NB4 (cell line): ENCODE measurements around the gene PTN.

ENCODE experiments used
- DNase-seq: peaks from one replicate; pipeline ENCODE4 v3.0.0; 2010; ENCODE audit warnings: low read depth
- H3K4me3 ChIP-seq: one replicate; pipeline ENCODE4 v1.5.1; 2011; ENCODE audit warnings: mild to moderate bottlenecking, low read depth, low read length, moderate library complexity
- CTCF ChIP-seq: IDR thresholded peaks from one replicate; pipeline ENCODE4 v1.5.1; 2012; ENCODE audit warnings: low read depth, low read length
- MAX ChIP-seq: IDR thresholded peaks from 2 replicates; pipeline ENCODE4 v1.6.1; 2011; ENCODE audit warnings: low read depth, low read length
- MYC ChIP-seq: IDR thresholded peaks from 2 replicates; pipeline ENCODE4 v1.6.1; 2011; ENCODE audit warnings: low read depth, low read length
- POLR2A ChIP-seq: IDR thresholded peaks from 2 replicates; pipeline ENCODE4 v1.6.1; 2011; ENCODE audit warnings: mild to moderate bottlenecking; ENCODE audit not compliant: insufficient read length; ENCODE audit errors: extremely low read depth

PTN gene

GRCh38 chr7:137235434-137235833 lies 108.1 kb downstream of the PTN start:
- no peak for DNase-seq
- TF ChIP-seq CTCF: no peak
- TF ChIP-seq MAX: no peak
- TF ChIP-seq POLR2A: no peak

GRCh38 chr7:137231167-137231566 lies 112.4 kb downstream of the PTN start:
- no peak for DNase-seq
- H3K4me3 ChIP-seq: no peak overlapping the region
- TF ChIP-seq MYC: no peak
- no peak for TF ChIP-seq POLR2A
- no peak for TF ChIP-seq CTCF
- no peak for TF ChIP-seq MAX

More at GRCh38 chr7:137235434-137235833, 108.1 kb downstream of the PTN start:
- H3K4me3 ChIP-seq: no peak overlapping the region

GRCh38 chr7:137221467-137221866 lies 122.1 kb downstream of the PTN start:
- DNase-seq: no peak
- H3K4me3 ChIP-seq: no peak overlapping the region
- TF ChIP-seq CTCF (no peak), MYC (no peak), POLR2A (no peak), MAX (no peak)

GRCh38 chr7:137213744-137214143 lies 129.8 kb downstream of the PTN start:
- no peak overlapping the region for H3K4me3 ChIP-seq
- TF ChIP-seq MYC (no peak), POLR2A (no peak), CTCF (no peak), MAX (no peak)
- DNase-seq: no peak

GRCh38 chr7:137209151-137209817 lies 134.2 kb downstream of the PTN start:
- TF ChIP-seq CTCF: no peak
- TF ChIP-seq MYC: no peak
- TF ChIP-seq POLR2A: no peak
- no peak for TF ChIP-seq MAX
- peak; percentile 25 for DNase-seq
- H3K4me3 ChIP-seq: no peak overlapping the region

GRCh38 chr7:137206770-137207169 lies 136.8 kb downstream of the PTN start:
- no peak for DNase-seq
- TF ChIP-seq CTCF (no peak), MYC (no peak), POLR2A (no peak), MAX (no peak)

More at GRCh38 chr7:137206770-137207169, 136.8 kb downstream of the PTN start:
- no peak overlapping the region for H3K4me3 ChIP-seq
